ENCODE data around the gene PTGES3. TPM values are rescaled to one million over a fixed set of nuclear protein-coding genes. Genes with fewer than 3 reads are reported as not detected.

PTGES3 gene
- total and polyA plus RNA-seq, 7 donors: 92.8 to 209 (median 156) TPM

- peaks cover 16 to 70% (median 26%) of the 10 kb centered on the region in 4 donors for H3K36me3 ChIP-seq
- WGBS, 2 donors: 51 to 71% methylated on average over 4 of the region's 4 CpGs
- no peak for DNase-seq
- no peak overlapping the region for H3K4me3 ChIP-seq
- no peak for TF ChIP-seq CTCF (IDR thresholded peaks at IDR 0.05)
- TF ChIP-seq POLR2A (IDR thresholded peaks at IDR 0.05): no peak
- no peak for TF ChIP-seq EP300 (IDR thresholded peaks at IDR 0.05)
- TF ChIP-seq POLR2AphosphoS5 (IDR thresholded peaks at IDR 0.05): no peak
- no peak overlapping the region for H3K27ac ChIP-seq
- no peaks in the 10 kb centered on the region for H3K27me3 ChIP-seq
- intact Hi-C loops (cut with DNase I): no loop called here
- peaks cover 0 to 86% (median 74%) of the 10 kb centered on the region in 4 donors for H3K4me1 ChIP-seq
- no peaks in the 10 kb centered on the region for H3K9me3 ChIP-seq
These were observed 30.6 kb upstream of the PTGES3 start for GRCh38 chr12:56718636-56719035.

- DNase-seq: no peak
- TF ChIP-seq POLR2AphosphoS5 (IDR thresholded peaks at IDR 0.05): no peak
- TF ChIP-seq POLR2A (IDR thresholded peaks at IDR 0.05): no peak
- no peak for TF ChIP-seq CTCF (IDR thresholded peaks at IDR 0.05)
- no peak for TF ChIP-seq EP300 (IDR thresholded peaks at IDR 0.05)
- H3K36me3 ChIP-seq: peaks cover 21 to 75% (median 31%) of the 10 kb centered on the region in 4 donors
- H3K9me3 ChIP-seq: no peaks in the 10 kb centered on the region
- no peak overlapping the region for H3K4me3 ChIP-seq
- H3K27ac ChIP-seq: no peak overlapping the region
- WGBS, 2 donors: 47 to 85% methylated on average over 1 of the region's 1 CpG
- peaks cover 0 to 81% (median 69%) of the 10 kb centered on the region in 4 donors for H3K4me1 ChIP-seq
- no peaks in the 10 kb centered on the region for H3K27me3 ChIP-seq
- intact Hi-C loops (cut with DNase I): no loop called here
These were observed 30.1 kb upstream of the PTGES3 start for GRCh38 chr12:56718149-56718548.

- WGBS, 2 donors: 68 to 75% methylated on average over 4 of the region's 4 CpGs
- H3K36me3 ChIP-seq: peaks cover 30 to 76% (median 38%) of the 10 kb centered on the region in 4 donors
- TF ChIP-seq POLR2AphosphoS5 (IDR thresholded peaks at IDR 0.05): no peak
- no peak for TF ChIP-seq POLR2A (IDR thresholded peaks at IDR 0.05)
- TF ChIP-seq EP300 (IDR thresholded peaks at IDR 0.05): no peak
- no peak for TF ChIP-seq CTCF (IDR thresholded peaks at IDR 0.05)
These were observed 29.1 kb upstream of the PTGES3 start for GRCh38 chr12:56716933-56717880.

GRCh38 chr12:56716458-56716857 is 28.4 kb upstream of the PTGES3 start:
- Histone ChIP-seq H3K36me3 (peaks cover 34 to 76% (median 43%) of the 10 kb centered on the region in 4 donors), H3K4me1 (peaks cover 0 to 64% (median 52%) of the 10 kb centered on the region in 4 donors), H3K27me3 (no peaks in the 10 kb centered on the region), H3K4me3 (no peak overlapping the region), H3K9me3 (no peaks in the 10 kb centered on the region), H3K27ac (peak overlapping the region in 1 of 4 donors; percentile 1)
- intact Hi-C loops (cut with DNase I): no loop called here
- 48 to 85% methylated on average over 1 of the region's 1 CpG for WGBS, 2 donors
- no peak for TF ChIP-seq POLR2A (IDR thresholded peaks at IDR 0.05)
- TF ChIP-seq POLR2AphosphoS5 (IDR thresholded peaks at IDR 0.05): no peak
- no peak for TF ChIP-seq EP300 (IDR thresholded peaks at IDR 0.05)
- TF ChIP-seq CTCF (IDR thresholded peaks at IDR 0.05): no peak
- no peak for DNase-seq

More at GRCh38 chr12:56716933-56717880, 29.1 kb upstream of the PTGES3 start:
- Histone ChIP-seq H3K9me3 (no peaks in the 10 kb centered on the region), H3K4me3 (no peak overlapping the region), H3K4me1 (peaks cover 0 to 71% (median 59%) of the 10 kb centered on the region in 4 donors), H3K27ac (no peak overlapping the region), H3K27me3 (no peaks in the 10 kb centered on the region)
- no peak for DNase-seq
- intact Hi-C loops (cut with DNase I): no loop called here

Data from sigmoid colon (tissue), 7 donors.